Activated CD8-positive, alpha-beta memory T cell treated with anti-CD3 and anti-CD28 coated beads for 4 hours (primary cell): Measurements from ENCODE around the gene THSD4.
"Not testable (repeated sequence)": the region's sequence is repeated elsewhere in the genome, so short reads cannot be mapped to it uniquely, and the experiment has no call there.

ENCODE experiments used
- DNase-seq, 2 donors: peaks; one replicate each; pipeline ENCODE4 v3.0.0-alpha.2; 2020; ENCODE audit warnings: low read depth in 2 of 2

The THSD4 gene

DNA sequence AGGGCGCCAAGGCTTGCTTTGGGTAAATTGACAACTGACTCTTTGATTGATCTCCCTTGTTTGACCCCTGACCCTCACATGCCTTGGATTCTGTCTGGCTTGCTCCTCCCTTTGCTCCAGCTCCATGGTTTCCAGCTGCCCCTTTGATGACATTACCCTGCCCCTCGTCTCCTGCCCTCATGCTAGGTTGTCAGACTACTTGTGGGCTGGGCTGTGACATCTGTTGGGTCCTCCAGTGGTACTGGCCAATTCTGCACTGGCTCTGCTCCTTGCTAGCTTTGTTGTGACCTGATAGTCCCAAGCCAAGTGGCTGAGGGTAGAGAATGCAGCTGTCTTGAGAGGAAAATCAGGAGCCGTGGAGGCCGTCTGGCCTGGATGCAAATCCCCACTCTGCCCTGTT is 6.2 kb downstream of the THSD4 start:
- DNase-seq = no peak

GRCh38 chr15:71124937-71125790 is 9.9 kb downstream of the THSD4 start:
- no peak for DNase-seq

DNA sequence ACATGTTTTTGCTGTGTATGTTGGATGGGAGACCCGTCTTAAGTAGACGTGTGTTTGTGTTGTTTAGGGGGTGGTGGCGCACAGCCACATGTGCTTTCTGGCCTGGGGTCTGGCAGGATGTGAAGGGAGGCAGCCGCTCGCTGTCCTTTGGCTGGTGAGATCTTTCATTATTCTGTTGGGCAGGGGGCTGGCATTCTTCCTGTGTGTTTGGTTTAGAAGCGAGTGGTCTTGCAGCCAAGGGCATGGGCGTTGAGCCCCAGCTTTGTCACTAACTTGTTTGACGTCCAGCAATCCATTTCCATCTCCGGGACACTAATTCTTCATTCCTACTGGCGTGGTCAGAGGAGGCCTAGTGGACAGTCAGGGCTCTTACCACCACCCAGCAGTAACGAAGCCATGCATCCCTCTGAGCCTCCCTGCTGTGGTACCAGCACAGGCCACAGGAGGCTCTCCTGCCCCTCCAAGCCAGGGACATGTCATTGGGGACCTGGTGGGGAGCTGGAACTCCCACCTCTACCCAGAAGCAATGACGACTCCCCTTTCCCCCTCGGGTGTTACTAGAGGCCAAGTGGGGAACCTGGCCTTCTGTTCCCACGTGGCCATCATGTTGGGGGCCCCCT is 10.7 kb downstream of the THSD4 start:
- no peak for DNase-seq

DNA sequence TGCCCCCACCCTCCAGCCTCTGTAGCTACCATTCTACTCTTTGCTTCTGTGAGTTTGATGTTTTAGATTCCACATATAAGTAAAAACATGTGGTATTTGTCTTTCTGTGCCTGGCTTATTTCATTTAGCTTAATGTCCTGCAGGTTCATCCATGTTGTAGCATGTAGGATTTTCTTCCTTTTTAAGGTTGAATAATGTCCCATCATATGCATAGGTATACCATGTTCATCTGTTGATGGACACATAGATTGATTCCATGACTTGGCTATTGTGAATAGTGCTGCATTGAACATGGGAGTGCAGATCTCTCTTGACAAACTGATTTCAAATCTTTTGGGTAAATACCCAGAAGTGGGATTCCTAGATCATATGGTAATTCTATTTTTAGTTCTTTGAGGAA is 11.8 kb downstream of the THSD4 start:
- no peak for DNase-seq

GRCh38 chr15:71128159-71128558 is 12.9 kb downstream of the THSD4 start:
- not testable (repeated sequence) for DNase-seq

DNA sequence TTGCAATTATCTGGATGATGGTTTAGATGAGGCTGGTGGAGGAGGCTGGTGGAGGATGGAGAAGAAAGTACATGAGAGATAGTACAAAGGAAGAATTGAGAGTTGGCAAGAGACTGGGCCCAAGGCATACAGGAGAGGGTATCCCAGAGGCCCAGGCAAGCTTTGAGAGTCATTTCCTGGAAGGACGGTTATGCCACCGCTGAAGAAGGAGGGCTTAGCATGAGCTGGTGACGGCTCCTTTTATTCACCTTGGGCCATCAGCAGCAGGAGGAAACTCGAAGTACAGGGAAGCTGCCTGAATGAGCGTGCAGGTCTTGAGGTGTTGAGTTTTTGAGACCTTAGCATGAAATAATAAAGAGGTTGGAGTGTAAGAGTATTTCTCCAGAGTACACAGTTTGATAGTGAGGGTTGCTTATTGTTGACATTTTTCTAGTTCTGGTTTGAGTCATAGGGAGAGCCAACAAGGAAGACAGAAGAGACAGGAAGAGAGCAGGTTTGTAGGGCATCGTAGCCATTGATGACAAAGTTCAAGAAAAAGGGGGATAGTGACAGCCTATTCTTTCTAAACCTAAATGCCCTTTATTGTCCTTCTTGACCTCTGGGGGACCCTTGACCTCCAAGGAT is 13.8 kb downstream of the THSD4 start:
- no peak for DNase-seq

- DNase-seq = no peak
Measured at GRCh38 chr15:71129669-71130068, 14.4 kb downstream of the THSD4 start.

GRCh38 chr15:71131601-71132362 is 16.5 kb downstream of the THSD4 start:
- DNase-seq = no peak

DNA sequence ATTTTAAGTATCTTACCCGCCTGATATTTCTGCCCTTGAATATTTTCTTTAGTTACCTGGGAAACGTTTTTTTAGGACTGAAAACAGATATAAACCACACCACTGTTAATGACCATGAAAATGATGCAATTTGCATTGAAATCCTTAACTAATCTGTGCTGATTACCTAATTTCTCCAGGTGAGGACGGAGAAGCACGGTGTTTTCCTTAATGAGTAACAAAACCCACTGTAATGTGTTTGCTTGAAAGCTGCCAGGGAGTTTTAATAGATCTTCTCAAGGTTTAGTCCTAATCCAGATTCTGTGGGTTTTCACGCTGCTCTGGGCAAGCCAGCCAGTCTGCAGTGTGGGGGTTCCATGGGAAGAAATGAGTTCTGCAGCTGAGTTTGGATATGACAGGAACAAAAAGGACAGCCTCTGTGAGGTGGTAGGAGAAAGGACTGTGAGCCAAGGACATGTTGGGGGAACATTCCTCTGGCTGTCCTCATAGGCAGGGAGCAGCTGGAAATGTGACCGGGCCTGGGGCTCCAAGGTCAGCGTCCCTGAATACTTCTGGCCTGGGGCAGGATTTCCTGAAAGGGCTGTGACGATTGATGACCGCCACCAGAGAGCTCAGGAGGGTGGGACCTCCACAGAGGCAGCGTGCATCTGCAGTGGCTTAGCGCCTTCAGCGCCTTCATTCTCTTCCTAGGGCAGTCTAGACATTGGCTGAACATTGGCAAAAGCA is 18.6 kb downstream of the THSD4 start:
- no peak for DNase-seq

DNA sequence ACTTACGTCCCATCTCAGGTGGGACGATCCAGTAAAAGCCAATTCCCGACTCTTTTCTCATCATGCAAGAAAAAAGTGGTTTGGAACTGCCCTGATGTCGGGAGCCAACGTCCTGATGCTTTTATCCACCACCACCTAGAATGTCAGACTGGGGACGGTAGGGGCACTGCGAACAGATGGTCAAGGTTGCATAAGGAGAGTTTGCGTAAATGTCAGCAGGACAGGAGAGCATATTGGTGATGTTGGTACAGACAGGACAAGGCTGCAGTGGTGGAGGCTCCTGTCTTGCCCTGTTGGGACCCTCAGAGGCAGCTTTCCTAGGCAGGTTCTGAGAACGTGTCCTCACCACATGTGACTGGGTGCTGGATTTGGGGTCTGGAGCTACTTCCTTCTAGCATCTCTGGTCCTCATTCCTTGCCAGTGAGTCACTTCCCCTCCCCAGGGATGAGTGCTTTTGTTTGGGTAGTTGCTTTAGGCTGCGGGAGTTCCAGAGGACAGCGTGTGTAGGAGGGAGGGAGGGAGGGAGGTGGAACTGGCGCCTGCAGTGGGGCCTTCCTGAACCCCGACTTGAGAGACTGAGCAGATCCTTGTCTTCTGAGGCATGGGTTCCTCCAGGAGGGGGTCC is 21.0 kb downstream of the THSD4 start:
- DNase-seq = no peak

- DNase-seq = no peak
Measured at GRCh38 chr15:71136793-71137518, 21.7 kb downstream of the THSD4 start.

DNA sequence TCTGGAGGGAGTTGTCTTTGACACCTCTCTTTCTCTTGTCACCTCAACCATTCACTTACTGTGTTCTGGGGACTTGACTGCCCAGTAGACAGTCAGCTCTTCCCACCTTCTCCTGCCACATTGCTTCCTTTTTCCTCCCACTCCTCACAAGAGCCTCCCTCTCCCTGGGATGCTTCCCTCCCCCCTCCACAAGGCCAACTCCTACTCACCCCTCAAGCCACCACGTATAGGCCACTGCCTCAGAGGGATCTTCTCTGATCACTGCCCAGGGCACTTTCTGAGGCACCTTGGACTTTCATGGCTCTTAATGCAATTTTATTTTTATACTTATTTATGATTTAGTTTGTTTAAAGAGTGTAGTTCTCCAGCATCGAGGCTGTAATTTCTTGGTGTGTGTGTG is 23.2 kb downstream of the THSD4 start:
- no peak for DNase-seq

- no peak for DNase-seq
Measured at GRCh38 chr15:71139241-71139640, 24.0 kb downstream of the THSD4 start.

GRCh38 chr15:71141572-71141971 is 26.3 kb downstream of the THSD4 start:
- no peak for DNase-seq

DNA sequence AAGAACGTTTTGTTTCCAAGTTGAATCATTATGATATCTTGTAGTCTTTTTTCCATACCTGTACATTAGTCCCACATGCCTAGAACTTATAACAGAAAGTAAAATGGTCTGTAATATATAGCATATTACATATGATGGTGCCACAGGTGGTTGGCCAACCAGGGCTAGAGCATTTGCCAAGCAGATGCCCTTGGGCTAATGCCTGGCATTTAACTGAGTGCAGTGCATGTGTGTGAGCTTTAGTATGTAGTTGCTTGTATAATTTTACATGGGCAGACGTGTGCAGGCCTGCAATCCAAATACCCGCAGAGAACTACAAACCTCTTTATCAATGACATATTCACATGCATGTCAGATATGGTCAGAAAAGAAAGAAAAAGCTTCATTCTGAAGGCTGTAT is 27.5 kb downstream of the THSD4 start:
- no peak for DNase-seq

GRCh38 chr15:71143373-71144310 is 28.4 kb downstream of the THSD4 start:
- DNase-seq = no peak

DNA sequence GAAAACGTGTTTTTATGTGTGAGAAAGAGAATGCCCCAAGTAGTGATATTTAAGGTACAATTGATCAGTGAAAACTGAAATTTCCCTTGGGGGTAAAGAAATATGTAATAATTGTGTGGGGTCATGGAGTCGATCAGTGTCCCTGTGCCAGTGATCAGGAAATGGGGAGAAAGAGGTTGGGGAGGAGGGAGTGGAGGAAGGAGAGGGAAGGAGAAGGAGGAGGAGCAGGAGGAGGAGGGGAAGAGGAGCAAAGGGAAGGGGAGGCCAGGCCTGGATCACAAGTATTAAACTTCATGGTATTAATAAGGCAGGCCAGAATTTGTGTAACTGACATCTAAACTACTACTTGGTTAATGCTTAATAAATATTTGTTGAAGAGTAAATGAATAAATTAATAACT is 30.4 kb downstream of the THSD4 start:
- DNase-seq = no peak

DNA sequence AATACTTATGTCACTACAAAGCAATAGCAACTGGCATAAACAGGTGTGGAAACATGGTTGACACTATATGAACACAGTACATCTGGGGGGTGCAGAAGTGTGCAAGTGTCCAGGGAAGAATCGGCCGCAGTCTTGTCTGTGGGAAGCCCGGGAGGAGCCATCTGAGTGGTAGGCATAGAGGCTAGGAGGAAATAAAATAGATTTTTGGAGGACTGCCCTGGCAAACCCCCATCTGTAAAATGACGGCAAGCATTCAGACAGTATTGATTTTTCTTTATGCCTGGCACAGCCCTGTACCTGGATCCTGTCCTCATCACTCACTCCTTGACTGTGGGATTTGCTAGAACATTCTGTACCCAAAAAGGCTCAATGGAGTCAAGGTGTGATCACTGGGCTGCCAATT is 31.3 kb downstream of the THSD4 start:
- DNase-seq = no peak

DNA sequence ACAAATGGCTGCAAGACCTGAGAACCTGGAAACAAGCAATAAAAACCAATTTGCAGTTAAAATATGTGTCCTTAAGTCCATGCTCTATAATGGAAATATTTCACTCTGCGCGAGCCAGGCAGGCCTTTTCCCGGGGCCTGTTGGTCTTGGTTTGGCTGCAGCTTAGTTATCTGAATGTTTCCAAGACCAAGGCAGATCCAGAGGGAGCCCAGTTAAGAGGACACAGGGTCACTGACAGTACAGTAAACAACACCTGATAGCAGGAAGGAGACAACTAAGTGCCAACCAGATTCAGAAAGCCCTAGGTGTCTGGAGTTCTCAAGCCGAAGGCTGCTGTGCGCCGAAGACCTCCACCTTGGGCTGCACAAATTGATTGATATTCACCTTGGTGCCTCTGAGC is 32.8 kb downstream of the THSD4 start:
- DNase-seq = no peak
